Left cardiac atrium (tissue), 4 donors: ENCODE data around the gene ERI3. TPM values are rescaled to one million over a fixed set of nuclear protein-coding genes. Genes with fewer than 3 reads are reported as not detected.

ENCODE experiments used
- ATAC-seq, 2 donors: fragments of 200-7000 bp; cut with Tn5 transposase; one replicate each; pipeline ENCODE4 v1.9.1; 2020; ENCODE audit warnings: mild to moderate bottlenecking in 2 of 2, moderate library complexity in 2 of 2
- DNase-seq: peaks from one replicate; pipeline ENCODE4 v3.0.0-alpha.2; 2020
- intact Hi-C, 2 donors: fragments of 100-400 bp; cut with DNase I; formaldehyde crosslinking; loops; one replicate each; pipeline versions ENCODE4 v1.14.1 to v1.15.1; 2022 to 2023
- total RNA-seq, 2 donors: library from RNA; stranded (reverse); fragmentation: NEBNext Ultra II Directional; extraction: Animal tissue kit (Norgen Biotek cat#: 25700); gene quantifications; one replicate each; pipeline ENCODE4 v1.2.1, GENCODE V29; 2021
- donor health status: DM: no; HTN: yes; CAD: no.
- donor health status: DM: no; HTN: yes; CAD: no; lungs with severe emphysema.
- donor health status: DM: yes; HTN: yes; CAD: no.
- donor health status: Dilated cardiomyopathy.

ERI3 gene
- total RNA-seq, 2 donors from 2014 or later, result 37.8 to 45.0 TPM

DNA sequence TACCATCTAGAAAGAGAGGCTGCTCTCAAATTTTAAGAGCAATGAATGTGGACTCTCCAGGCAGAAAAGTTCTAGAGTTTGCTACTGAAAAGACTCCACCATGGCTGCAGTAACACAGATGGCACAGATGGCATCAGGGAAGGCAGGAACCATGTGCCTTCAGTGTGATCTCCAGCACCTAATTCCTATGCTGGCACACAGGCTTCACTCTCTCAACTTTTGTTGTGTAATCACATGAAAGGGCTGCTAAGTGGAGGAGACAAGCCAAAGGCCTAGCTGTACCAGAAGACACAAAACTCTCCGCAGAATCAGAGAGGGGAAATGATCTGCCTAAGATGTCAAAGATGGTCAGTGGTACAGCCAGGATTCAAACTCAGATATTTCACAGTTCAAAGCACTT lies 31.1 kb downstream of the ERI3 start:
- peak in 1 of 2 donors; percentile 54 for ATAC-seq
- DNase-seq, result no peak
- intact Hi-C loops, result no loop called here

DNA sequence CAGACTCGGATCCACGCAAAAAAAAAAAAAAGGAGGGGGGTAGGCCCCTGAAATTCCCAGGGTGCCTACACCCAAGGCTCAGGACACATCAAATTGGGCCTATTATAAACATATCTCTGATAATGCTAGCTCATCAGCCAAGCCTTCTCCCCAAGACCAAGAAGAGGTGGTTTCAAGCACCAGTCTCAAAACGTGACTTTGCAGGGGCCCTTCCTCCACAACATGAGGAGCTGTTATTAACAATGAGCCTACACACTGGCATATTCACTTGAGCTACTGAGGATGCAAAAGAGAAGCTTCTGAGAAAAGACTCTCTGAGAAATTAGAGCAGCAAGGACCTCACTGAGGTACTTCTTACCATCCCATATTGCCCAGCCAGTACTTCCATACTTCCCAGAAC lies 32.7 kb downstream of the ERI3 start:
- no peak for ATAC-seq
- intact Hi-C loops, result no loop called here
- no peak for DNase-seq

DNA sequence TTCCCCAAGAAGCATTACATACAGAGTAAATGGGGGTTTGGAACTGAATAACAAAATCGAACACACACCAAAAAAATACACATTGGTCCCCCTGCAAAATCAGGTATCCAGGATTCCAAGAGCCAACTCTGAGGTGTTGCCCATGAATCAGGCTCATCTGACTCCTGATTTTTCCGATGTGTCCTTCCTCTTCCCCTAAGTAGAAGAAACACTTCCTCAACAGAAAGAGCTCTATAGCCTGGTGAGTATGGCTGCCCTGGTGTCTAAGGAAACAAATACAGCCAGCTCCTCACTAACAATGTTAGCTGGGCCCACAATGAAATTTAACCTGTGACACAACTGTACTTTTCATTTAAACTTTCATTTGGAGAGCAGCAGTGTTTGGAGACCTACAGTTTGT lies 33.6 kb downstream of the ERI3 start:
- ATAC-seq (no peak), DNase-seq (no peak)
- intact Hi-C loops, result no loop called here

DNA sequence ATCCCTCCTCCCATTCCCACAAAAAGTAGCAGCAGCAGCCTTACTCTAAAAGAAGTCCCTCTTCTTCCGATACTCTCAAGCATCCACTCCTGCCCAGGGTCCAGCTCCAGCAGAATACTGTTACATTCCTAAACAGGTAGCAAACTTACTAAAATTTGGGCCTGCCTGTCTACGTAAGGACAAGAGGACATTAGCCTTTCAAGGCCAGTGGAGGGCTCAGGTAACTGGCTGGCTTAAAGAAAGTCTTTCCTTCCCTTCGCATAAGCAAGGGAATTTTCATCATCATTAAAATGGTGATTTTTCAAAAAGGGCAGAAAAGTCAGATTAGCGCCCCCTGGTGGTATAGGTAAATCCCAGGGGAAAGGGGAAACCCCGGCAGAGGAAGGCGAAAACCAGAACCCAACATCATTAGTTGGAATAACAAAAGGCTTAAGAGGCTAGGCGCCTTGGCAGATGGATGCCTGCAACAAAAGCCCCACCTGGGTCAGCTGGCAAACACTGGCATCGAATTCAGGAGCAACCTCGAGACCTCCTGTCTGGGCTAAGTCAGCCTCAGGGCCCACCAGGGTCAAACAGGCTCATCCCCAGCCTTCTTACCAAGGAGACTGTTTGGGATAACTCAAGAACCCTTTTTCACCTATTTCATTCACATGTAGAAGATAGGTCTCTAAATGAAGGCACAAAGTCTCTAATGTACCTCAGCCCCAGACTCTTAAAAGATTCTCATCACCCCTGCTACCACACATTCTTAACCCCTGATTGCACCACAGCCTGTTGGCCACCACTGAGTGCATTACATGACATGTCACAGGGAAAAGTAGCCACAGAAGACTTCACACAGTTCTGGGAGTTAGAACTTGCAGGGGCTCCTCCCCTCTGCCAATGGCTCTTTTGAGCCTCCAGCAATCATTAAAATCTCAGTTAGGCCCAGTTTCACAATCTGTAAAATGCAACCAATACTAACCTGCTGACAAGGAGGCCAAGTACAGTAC lies 36.7 kb downstream of the ERI3 start:
- intact Hi-C loops, result loop anchor here in 1 of 2 donors (5.0 kb wide), 1 partner anchor 101 kb away; no protein-coding TSS in a partner anchor
- DNase-seq (peak; percentile 27), ATAC-seq (peak in 1 of 2 donors; percentile 27)

DNA sequence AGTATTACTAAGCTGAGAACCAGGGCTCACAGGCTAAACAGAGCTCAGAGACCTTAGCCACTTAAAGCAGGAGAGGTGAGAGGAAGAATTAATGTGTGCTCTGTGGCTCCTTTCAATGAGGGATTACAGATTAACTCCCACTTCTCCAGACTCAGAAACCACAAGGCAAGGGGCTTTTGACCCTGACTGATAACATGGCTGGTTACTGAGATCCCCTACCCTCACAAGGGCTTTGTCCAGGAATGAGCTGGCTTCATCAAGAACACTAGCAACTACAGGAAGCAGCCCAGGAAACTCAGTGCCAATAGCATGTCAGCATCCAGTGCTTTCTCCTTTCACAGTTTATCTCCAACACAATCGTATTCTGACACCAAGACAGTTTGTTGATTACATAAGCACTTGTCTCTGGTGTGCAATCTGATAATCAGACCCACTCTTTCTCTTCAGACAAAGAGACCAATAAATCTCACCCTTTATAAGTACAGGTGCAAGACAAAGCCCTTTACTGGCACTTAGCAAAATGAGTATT lies 38.8 kb downstream of the ERI3 start:
- ATAC-seq (no peak), DNase-seq (no peak)
- intact Hi-C loops, result loop anchor here in 1 of 2 donors (5.0 kb wide), 1 partner anchor 99 kb away; no protein-coding TSS in a partner anchor

DNA sequence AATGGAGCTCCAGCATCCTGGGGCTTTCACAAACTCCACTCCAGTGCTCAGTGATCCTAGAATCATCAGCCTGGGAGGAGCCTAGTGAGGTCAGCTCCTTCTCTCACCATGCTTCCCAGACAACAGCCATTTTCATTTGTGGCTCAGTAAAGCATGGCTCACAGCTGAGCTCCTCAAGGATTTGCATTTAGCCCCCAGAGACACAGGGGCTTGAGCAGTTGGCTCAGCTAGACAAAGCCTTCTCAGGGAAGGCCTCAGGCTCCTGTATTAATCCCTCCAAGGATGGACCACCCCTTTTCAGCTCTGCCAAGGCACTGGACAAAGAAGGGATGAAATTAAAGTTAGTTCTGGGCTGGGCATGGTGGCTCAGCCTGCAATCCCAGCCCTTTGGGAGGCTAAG lies 39.5 kb downstream of the ERI3 start:
- DNase-seq (no peak), ATAC-seq (no peak)
- intact Hi-C loops, result loop anchor here in 1 of 2 donors (5.0 kb wide), 1 partner anchor 98 kb away; no protein-coding TSS in a partner anchor

DNA sequence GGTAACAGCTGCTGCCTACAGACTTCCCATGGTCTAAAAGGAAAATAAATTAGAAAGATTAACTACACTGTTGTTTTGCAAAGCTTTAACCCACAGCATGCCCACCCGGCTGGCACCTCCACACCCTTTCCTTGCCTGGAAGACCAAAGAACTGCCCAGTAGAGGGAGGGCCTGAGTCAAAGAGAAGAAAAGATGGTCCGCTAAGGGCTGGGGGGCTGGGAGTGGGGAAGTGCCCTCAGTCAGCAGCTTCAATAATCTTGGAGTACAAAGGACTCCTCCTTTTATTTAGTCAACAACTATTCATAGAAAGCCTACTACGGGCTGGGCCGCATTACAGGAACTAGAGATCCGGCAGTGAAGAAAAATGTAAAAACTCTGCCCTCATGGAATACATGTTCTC lies 40.6 kb downstream of the ERI3 start:
- intact Hi-C loops, result no loop called here
- DNase-seq (no peak), ATAC-seq (no peak)

DNA sequence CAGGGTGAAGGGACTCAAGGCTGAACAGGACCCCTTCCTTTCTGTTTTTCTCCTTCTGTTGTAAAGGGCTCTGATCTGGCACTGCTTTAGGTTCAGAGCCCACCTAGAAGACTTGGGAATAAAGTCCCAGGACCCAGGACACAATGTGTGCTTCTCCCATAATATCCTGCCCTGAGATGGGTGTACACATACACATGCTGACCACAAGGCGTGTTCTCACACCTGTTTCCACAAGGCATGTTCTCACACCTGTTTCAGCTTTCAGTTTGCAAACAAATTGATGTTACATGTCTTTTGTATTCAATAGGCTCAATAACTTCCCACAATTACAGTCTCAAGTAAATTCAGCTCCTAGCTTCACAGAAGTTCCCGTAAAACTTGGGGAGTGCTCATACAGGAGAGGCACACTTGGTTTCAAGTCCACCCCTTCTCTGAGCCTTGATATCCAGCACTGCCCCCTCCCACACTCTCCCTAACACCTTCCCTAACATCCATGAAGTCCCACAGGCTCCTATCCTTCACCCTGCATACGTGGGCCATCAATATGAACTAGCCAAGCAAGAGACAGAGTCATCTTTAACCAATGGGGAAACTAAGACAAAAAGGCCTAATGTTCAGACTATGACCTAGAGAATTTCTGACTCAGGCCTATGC lies 41.7 kb downstream of the ERI3 start:
- ATAC-seq (no peak), DNase-seq (no peak)
- intact Hi-C loops, result no loop called here

DNA sequence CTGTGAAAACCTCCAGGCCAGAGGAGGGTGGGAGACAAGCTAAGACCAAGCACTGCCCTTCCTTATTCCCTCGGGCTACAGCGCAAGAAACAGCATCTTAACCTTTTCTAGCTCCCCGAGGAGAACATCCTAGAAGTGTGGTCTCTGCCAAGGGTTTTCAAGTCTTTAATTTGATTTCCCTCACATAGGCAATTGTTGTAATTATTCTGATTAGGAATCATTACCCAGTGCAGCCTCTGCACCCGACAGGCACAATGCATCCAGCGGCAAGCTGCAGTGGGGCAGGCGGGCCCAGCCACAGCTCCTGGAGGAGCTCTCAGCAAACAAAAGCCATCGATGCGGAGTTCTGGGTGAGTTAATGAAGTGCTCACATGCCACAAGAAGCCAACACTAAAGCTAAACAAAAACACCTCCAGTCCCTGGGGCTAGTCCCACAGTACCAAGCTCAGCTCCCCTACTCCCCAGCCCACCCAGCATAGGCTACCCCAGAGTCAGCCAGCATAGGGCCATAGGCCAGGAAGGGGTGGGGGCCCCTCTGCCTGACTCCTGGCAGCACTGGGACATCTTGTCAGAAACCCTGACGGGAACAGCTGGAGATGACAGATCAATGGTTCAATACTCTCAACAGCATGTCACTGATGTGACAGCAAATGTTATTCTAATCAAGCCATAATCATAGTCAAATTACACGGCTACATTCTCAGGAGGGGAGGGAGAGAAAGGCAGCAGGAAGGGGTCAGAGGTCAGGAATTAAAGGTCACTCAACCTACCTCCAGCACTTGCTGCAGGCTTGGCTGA lies 42.5 kb downstream of the ERI3 start:
- ATAC-seq (no peak), DNase-seq (no peak)
- intact Hi-C loops, result no loop called here

DNA sequence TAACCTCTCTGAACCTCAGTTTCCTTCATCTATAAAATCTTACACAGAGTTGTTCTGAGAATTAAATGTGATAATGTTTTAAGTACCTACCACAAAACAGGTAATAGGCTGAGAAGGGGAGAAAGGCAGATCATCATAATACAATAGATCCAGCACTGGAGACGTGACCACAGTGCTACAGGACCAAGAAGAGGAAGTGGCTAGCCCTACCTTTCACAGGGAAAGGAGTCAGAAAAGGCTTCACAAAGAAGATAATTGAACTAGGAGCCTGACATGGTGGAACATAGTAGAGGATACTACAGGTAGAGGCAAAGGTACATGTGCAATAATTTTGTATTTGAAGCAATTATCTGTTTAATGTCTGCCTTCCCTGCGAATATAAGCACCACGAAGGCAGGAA lies 45.1 kb downstream of the ERI3 start:
- intact Hi-C loops, result no loop called here
- ATAC-seq (no peak), DNase-seq (no peak)

DNA sequence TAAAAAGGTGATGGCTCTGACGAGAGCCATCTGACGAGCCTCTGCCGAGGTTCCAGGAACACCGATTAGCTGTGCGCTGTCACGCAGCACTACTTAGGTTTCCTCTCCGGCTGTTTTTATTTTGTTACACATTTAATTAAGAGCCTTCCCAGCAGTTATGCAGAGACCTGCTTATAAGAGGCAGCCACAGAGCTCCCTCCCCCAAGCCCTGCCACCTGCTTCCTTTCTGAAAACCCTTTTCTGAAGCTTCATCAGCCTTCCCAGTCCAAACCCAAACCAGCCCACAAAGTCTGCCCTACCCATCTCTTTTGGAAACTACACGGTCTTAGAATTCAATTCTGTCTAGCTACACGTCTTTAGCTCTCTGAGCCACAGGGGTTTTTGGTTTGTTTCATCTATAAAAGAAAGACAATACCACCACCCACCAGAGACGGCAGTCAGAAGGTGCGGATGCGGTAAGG lies 49.1 kb downstream of the ERI3 start:
- DNase-seq, result no peak
- intact Hi-C loops, result no loop called here
- ATAC-seq, result no peak

DNA sequence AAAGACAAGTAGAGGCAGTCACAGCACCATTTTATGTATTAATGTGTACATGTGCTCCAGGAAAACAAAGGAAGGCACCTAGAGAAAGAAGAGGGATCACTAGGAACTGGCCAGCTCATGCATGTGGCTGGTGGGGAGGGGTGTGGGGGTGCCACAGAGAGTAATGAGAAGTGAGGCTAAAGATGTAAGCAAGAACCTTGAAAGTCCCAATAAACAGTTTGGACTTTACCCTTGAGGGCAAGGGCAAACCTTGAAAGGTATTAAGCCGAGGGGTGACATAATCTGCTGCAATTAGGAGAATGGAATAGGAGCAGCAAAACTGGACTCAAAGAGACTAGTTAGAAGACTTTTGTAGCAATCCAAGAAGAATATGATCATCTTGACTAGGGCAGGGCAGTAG lies 51.5 kb downstream of the ERI3 start:
- DNase-seq (no peak), ATAC-seq (no peak)
- intact Hi-C loops, result no loop called here

DNA sequence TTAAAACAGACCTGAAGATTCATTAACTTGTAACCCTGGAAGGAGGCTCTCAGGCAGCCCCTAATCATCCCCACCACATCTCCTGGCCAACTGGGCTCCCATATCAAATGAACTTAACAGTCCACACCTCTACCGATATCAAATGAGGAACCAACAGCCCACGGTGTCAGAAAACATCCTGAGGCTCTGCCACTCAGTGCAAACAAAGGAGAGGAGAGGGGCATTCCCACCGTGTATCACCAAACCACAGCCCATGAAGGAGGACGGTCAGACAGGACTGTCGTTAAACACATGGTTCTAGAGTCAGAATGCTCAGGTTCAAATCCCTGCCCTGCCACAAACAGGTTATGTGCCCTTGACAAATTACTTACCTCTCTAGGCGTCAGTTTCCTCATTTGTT lies 52.5 kb downstream of the ERI3 start:
- intact Hi-C loops, result no loop called here
- DNase-seq (no peak), ATAC-seq (no peak)

DNA sequence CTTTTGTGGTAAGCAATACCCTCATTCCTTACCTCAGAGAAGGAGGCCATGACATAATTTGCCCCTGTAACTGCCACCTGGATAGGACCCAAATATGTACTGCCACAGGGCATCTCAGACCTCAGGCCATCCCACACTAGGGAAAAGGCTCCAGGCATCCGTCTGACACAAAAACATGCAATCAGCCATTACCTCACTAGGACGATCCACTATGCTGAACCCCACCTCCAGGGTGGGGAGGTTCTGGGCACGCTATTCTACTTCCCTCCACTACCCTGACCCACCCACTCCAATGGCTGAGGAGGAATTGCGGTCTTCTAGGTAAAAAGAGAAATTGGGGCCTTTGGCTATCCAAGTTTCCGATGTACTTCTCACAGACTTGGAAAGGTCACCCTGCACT lies 53.6 kb downstream of the ERI3 start:
- no peak for ATAC-seq
- DNase-seq, result no peak
- intact Hi-C loops, result no loop called here

DNA sequence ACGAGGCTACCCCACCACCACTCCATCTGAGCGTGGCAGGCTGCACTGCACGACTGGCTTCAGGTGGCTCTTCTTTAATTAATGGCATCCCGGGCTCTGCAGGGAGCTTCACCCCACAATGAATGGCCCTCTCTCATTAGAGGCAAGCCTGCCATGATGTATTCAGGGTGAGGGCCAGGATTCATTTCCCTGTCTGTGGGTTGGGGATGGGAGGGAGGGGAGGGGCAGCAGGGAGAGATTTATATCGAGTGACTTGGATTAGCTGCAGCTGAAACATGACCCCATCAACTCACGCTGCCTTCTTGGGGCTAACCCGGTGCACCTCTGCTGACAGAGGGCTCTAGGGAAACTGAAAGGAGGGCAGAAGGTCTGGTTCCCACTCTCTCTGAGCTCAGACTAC lies 54.2 kb downstream of the ERI3 start:
- no peak for DNase-seq
- no peak for ATAC-seq
- intact Hi-C loops, result no loop called here

DNA sequence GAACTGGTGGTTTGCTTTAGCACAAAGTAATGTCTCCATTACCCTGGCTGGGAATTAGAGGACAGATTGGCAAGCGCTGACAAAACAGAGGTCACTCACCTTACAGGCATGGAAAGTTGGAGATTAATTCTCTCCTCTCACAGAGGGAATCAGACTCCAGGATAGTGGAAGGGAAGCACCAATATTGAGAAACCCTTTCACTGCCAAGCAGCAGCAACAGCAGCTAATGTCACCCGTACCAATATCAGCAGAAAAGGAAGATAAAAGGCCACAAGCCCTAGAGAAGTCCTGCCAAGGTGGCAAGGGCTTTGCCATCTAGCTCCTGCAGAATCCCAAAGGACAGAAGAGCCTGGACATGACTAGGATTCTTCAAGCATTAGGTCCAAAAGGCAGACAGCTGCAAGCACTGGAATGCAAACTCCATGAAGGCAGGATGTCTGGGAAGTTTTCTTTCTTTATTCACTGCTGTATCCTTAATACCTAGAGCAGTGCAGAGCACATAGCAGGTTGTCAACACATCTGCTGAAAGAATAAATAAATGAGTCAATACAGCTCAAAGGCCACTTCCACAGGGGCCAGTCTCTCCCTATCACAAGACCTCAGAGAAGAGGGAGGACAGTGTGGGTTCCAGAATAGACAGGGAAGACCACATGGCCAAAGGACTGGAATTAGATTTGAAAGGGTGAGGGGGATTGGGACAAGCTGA lies 57.2 kb downstream of the ERI3 start:
- ATAC-seq (no peak), DNase-seq (no peak)
- intact Hi-C loops, result no loop called here

DNA sequence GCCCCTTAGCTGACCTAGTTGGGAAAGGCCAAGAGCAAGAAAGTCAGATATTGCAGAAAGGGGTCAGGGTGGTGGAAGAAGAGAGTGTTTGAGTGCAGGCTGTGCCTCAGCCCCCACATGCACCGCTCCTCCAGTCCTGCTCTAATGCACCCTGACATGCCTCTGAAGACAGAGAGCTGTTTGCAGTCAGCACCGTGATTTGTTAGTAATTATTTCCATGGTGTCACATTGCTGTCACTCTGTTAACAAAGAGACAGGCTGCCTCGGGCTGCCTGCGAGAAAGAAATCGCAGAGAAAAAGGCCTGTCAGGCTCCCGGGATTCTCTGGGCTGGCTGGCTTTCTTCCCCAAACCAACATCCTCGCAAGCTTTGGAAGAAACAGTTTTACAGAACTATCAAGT lies 58.3 kb downstream of the ERI3 start:
- ATAC-seq (no peak), DNase-seq (no peak)
- intact Hi-C loops, result no loop called here

DNA sequence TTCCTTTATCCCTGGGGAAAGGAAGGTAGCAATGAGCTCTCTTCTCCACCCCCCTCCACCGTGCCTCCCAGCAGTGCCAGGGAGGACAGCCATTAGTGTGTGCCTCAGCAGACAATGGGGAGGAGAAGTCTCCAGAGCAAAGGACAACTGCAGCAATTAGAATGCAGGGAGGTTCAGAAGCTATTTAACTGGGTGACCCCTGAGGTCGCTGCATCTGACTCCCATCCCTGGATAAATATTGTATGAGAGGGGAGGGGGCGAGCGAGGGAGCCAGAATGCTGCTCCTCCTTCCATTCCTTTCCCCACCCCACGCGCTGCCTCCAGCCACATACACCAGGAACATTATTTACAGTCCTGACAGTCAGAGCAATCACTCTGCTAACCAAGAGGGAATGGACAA lies 59.0 kb downstream of the ERI3 start:
- DNase-seq, result no peak
- intact Hi-C loops, result no loop called here
- no peak for ATAC-seq

DNA sequence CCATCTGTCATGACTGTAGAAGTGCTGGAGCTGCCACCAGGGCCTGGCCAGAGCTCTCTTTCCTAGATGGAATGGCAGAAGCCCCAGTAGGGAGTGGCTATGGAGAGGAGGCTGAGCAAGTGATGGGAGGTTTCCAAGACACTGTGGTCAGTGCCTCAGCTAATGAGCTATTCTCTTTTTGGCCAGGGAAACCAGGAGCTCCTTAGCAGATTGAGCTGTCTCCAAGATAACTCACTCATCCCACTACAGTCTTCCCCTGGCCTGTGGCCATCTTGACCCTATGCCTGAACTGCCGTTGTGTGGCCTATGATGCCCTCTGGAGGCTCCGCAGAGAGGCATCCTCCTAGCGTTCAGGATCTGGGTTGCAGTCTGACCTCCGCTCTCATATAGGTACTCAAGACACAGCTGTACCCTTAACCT lies 60.5 kb downstream of the ERI3 start:
- intact Hi-C loops, result no loop called here
- peak; percentile 63 to 87 for ATAC-seq
- peak; percentile 63 for DNase-seq
